Activated CD8-positive, alpha-beta T cell treated with anti-CD3 and anti-CD28 coated beads for 36 hours (primary cell): ENCODE results near the gene ADARB2. TPM values are rescaled to one million over a fixed set of nuclear protein-coding genes. Genes with fewer than 3 reads are reported as not detected.

Experiments used
- ATAC-seq: fragments of 200-7000 bp; cut with Tn5 transposase; one replicate; pipeline ENCODE4 v1.10.0; 2021; ENCODE audit warnings: mild to moderate bottlenecking, moderate library complexity
- CTCF ChIA-PET: fragments of 350-600 bp; sonication (Branson Sonifier 250); formaldehyde crosslinking; loops from one replicate; lab custom pipeline; 2021; ENCODE audit warnings: antibody characterized with exemption; lab: Charles Lee
- POLR2A ChIA-PET: fragments of 350-600 bp; sonication (Branson Sonifier 250); formaldehyde crosslinking; loops from one replicate; lab custom pipeline; 2021; ENCODE audit warnings: antibody characterized with exemption; lab: Charles Lee
- DNase-seq: peaks from one replicate; pipeline ENCODE4 v3.0.0-alpha.2; 2020
- H3K27ac Mint-ChIP-seq: one replicate; pipeline ENCODE4 v1.8.0; 2021; ENCODE audit warnings: mild to moderate bottlenecking, mixed read lengths
- H3K27me3 Mint-ChIP-seq: one replicate; pipeline ENCODE4 v1.8.0; 2021; ENCODE audit warnings: mixed read lengths
- H3K36me3 Mint-ChIP-seq: one replicate; pipeline ENCODE4 v1.8.0; 2021; ENCODE audit warnings: low read depth, mixed read lengths
- H3K4me1 Mint-ChIP-seq: one replicate; pipeline ENCODE4 v1.8.0; 2021; ENCODE audit warnings: low read depth, mixed read lengths
- H3K4me3 Mint-ChIP-seq: one replicate; pipeline ENCODE4 v1.8.0; 2021; ENCODE audit warnings: mild to moderate bottlenecking, moderate library complexity, mixed read lengths
- H3K9me3 Mint-ChIP-seq: one replicate; pipeline ENCODE4 v1.8.0; 2021; ENCODE audit warnings: mixed read lengths
- intact Hi-C: fragments of 100-400 bp; cut with micrococcal nuclease; formaldehyde crosslinking; loops from one replicate; pipeline ENCODE4 v1.10.0; 2022
- total RNA-seq, 2 experiments: library from RNA; stranded (reverse); gene quantifications; one replicate each; pipeline ENCODE4 v1.2.3, GENCODE V29; 2021
- TF ChIP-seq, protein P1 (sequence below): fragments of 200-600 bp; IDR thresholded peaks from one replicate; pipeline ENCODE4 v1.8.0; 2022; ENCODE audit warnings: antibody characterized with exemption, mild to moderate bottlenecking

Gene ADARB2
- total RNA-seq, 2 experiments from 2014 or later: 1.3 to 1.6 TPM

DNA sequence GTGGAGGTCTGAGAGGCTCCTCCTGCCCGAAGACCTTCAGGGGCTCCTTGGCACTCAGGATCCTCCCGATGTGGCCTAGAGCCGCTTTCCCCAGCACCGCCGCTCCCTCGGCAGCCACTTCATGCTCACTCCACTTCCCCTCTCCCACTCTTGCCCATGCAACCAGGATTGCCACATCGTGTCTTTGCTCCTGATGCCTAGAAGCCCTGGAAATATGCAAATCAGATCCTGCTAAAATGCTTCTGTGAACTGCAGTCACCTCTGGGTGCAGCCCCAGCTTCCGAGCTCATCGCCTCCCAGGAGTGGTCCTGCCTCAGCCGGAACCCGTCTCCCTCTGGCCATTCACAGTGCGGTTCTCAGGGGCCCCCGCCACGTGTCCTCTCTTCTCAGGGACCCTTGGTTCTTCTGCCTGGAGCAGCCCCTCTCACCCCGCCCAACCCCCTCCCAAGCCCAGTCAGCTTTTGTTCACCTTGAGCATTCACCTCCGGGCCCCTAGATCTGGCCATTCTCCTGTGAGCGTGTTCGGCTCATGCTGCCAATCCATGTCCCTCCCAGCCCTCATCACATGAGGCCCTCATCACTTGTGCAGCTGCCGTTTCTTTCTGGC, 175.5 kb downstream of the ADARB2 start:
- POLR2A ChIA-PET: no interaction called here
- Mint-ChIP-seq H3K4me1 (no peaks in the 10 kb centered on the region), H3K9me3 (no peaks in the 10 kb centered on the region), H3K27me3 (peaks cover 12% of the 10 kb centered on the region), H3K4me3 (no peak overlapping the region), H3K27ac (no peak overlapping the region), H3K36me3 (no peaks in the 10 kb centered on the region)
- DNase-seq: no peak
- CTCF ChIA-PET: no interaction called here
- TF ChIP-seq, protein P1, sequence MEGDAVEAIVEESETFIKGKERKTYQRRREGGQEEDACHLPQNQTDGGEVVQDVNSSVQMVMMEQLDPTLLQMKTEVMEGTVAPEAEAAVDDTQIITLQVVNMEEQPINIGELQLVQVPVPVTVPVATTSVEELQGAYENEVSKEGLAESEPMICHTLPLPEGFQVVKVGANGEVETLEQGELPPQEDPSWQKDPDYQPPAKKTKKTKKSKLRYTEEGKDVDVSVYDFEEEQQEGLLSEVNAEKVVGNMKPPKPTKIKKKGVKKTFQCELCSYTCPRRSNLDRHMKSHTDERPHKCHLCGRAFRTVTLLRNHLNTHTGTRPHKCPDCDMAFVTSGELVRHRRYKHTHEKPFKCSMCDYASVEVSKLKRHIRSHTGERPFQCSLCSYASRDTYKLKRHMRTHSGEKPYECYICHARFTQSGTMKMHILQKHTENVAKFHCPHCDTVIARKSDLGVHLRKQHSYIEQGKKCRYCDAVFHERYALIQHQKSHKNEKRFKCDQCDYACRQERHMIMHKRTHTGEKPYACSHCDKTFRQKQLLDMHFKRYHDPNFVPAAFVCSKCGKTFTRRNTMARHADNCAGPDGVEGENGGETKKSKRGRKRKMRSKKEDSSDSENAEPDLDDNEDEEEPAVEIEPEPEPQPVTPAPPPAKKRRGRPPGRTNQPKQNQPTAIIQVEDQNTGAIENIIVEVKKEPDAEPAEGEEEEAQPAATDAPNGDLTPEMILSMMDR: no peak
- no peak for ATAC-seq
- intact Hi-C loops: no loop called here

- POLR2A ChIA-PET: no interaction called here
- DNase-seq: no peak
- no peaks in the 10 kb centered on the region for H3K36me3 Mint-ChIP-seq
- TF ChIP-seq, protein P1: no peak
- H3K27ac Mint-ChIP-seq: no peak overlapping the region
- CTCF ChIA-PET: no interaction called here
- ATAC-seq: no peak
- no peaks in the 10 kb centered on the region for H3K4me1 Mint-ChIP-seq
- H3K4me3 Mint-ChIP-seq: no peak overlapping the region
- peaks cover 13% of the 10 kb centered on the region for H3K27me3 Mint-ChIP-seq
- intact Hi-C loops: no loop called here
- no peaks in the 10 kb centered on the region for H3K9me3 Mint-ChIP-seq
These were observed 176.7 kb downstream of the ADARB2 start for GRCh38 chr10:1560535-1561192.

DNA sequence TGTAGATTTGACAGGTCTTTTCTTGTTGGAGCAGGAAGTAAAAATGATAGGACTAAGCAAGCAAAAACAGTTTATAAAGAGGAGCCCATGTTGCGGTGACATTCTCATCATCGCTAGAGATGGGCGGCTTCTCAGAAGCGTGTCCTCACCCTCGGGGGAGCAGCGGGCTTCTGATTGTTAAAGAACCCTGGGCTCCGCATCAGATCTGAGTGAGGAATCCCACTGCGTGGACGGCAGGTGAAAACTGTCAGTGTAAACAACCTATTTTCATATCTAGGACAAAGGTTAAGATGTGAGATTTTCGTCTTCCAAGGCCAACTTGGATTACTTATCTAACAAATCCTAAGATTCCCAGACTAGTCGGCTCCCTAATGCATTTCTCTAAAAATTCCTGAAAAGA, 177.6 kb downstream of the ADARB2 start:
- H3K4me3 Mint-ChIP-seq: no peak overlapping the region
- ATAC-seq: no peak
- POLR2A ChIA-PET: no interaction called here

GRCh38 chr10:1559311-1559710, 178.0 kb downstream of the ADARB2 start:
- Mint-ChIP-seq H3K4me1 (no peaks in the 10 kb centered on the region), H3K27me3 (peaks cover 11% of the 10 kb centered on the region), H3K27ac (no peak overlapping the region), H3K36me3 (no peaks in the 10 kb centered on the region), H3K9me3 (no peaks in the 10 kb centered on the region), H3K4me3 (no peak overlapping the region)
- ChIA-PET POLR2A (no interaction called here), CTCF (no interaction called here)
- intact Hi-C loops: no loop called here
- no peak for DNase-seq
- TF ChIP-seq, protein P1: no peak
- ATAC-seq: no peak

More for the DNA sequence above, 177.6 kb downstream of the ADARB2 start:
- no peak for DNase-seq
- H3K4me1 Mint-ChIP-seq: no peaks in the 10 kb centered on the region
- CTCF ChIA-PET: no interaction called here
- H3K27me3 Mint-ChIP-seq: peaks cover 11% of the 10 kb centered on the region
- TF ChIP-seq, protein P1: no peak
- H3K36me3 Mint-ChIP-seq: no peaks in the 10 kb centered on the region
- intact Hi-C loops: no loop called here
- no peaks in the 10 kb centered on the region for H3K9me3 Mint-ChIP-seq
- H3K27ac Mint-ChIP-seq: no peak overlapping the region

DNA sequence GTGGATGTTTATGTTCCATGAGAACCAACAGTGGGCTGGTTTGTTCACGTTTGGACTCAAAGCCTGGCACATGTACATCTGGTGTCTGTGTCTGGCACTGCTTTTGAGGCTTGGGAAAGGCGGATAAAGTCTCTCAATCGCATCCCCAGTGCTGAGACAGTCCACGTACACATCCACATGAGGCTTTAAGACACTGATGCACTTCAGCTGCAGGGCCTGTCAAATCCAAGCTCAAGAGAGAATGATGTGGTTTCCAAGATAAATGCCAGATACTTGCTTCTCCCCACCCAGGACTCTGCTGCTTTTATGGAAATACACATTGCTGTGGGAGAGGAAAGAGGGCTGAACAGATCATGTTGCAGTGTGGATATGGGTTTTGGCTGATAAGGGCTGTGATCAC, 178.4 kb downstream of the ADARB2 start:
- POLR2A ChIA-PET: no interaction called here
- Mint-ChIP-seq H3K36me3 (no peaks in the 10 kb centered on the region), H3K27ac (no peak overlapping the region), H3K27me3 (peaks cover 11% of the 10 kb centered on the region), H3K9me3 (no peaks in the 10 kb centered on the region), H3K4me1 (no peaks in the 10 kb centered on the region), H3K4me3 (no peak overlapping the region)
- TF ChIP-seq, protein P1: no peak
- no peak for ATAC-seq
- CTCF ChIA-PET: no interaction called here
- intact Hi-C loops: no loop called here
- DNase-seq: no peak
